ENCODE results near the gene SHANK1.

The SHANK1 gene

DNA sequence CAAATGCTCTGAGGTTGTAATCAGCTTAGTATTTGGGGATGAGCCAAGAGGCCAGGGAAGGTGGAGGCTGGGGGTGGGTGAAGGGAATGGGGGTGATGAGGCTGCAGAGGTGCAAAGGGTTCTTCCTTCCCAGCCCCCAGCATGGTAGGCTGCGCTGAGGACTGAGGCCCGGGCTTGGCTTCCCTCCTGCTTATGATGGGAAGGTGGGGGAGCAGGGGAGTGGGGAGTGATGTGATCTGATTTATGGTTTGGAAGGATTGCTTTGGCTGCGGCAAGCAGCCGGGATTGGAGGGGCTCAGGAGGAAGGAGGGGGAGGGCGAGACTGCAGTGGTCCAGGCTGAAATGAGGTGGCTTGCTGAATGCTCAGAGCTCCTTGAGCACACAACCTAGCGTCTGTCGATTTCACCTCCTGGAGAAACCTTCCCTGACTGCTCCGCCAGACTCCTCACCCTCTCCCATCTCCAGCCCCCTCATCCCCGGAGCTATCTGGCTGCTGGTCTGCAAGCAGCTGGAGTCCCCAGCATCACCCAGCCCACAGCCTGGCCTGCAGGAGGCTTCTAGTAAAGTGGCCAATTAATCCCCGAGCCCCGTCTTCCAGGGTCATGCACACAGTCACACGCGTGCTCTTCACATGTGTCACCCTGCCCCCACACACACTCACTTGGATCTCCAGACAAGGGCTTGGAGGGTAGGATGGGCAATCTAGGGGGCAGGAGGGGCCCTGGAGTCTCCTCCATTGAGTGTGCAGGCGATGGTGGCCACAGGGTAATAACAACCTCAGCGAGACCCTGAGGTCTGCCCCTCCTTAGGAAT is 2.8 kb upstream of the SHANK1 start:
- Mint-ChIP-seq H3K36me3 (ENCODE audit: low read depth) (peaks cover 5% of the 10 kb centered on the region), H3K27me3 (peaks cover 74% of the 10 kb centered on the region), H3K9me3 (no peaks in the 10 kb centered on the region), H3K27ac (no peak overlapping the region), H3K4me3 (no peak overlapping the region), H3K4me1 (ENCODE audit: low read depth) (peaks cover 27% of the 10 kb centered on the region)
- DNase-seq: no peak

DNA sequence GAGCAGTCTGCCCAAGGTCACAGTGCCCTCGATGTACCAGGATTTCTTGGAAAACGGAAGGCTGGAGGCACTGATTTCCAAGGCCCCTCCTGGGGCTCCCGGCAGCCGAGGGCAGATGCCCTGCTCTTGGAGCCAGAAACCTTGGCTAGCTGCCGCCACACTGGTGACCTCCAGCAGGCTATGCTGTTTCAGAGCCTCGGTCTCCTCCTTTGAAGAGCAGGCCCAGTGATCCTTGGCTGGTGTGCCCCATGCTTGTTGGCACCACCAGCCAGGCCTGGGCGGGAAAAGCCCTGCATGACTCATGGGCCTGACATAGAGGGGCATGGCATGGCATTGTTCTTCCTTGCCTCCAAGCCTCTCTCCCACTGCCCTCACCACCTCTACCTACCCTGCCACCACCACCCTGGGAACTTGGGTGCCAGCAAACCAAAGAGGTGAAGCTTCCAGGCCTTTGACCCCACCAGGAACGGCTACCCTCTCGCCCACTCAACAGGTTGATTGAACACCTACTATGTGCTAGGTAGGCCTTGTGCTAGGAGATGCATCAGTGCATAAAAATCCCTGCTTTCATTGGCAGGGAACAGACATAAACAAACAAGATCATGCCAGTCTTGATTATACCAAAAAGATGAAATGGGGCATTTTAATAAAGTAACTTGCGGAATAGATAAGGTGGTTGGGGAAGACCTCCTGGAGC is 2.0 kb upstream of the SHANK1 start:
- H3K27me3 Mint-ChIP-seq: peaks cover 71% of the 10 kb centered on the region
- H3K27ac Mint-ChIP-seq: no peak overlapping the region
- peaks cover 5% of the 10 kb centered on the region for H3K36me3 Mint-ChIP-seq (ENCODE audit: low read depth)
- H3K4me1 Mint-ChIP-seq (ENCODE audit: low read depth): peaks cover 24% of the 10 kb centered on the region
- DNase-seq: no peak
- no peaks in the 10 kb centered on the region for H3K9me3 Mint-ChIP-seq
- no peak overlapping the region for H3K4me3 Mint-ChIP-seq

DNA sequence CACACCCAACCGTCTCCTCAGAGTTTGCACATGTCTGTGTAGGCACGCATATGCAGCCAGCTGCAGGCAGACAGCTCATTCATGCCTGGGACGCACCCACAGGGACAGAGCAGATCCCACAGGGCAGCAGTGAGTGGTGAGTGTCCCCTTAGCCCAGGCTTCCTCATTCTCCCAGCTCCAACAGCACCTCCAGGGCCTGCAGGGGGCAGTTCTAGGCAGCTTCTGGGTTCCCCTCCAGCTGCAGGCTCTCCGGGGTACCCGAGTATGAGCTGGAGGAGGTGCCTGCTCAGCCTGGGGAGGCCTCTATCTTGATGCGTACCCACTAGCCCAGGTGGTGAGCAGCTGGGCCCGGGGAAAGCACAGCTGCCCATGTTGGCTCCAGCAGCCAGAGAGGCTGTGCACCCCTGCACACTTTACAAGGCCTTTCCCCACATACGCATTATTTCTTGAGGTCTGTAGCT is 1.3 kb upstream of the SHANK1 start:
- no peak for DNase-seq
- H3K4me3 Mint-ChIP-seq: no peak overlapping the region
- H3K4me1 Mint-ChIP-seq (ENCODE audit: low read depth): peaks cover 21% of the 10 kb centered on the region
- peaks cover 71% of the 10 kb centered on the region for H3K27me3 Mint-ChIP-seq
- H3K27ac Mint-ChIP-seq: no peak overlapping the region
- H3K36me3 Mint-ChIP-seq (ENCODE audit: low read depth): peaks cover 5% of the 10 kb centered on the region
- H3K9me3 Mint-ChIP-seq: no peaks in the 10 kb centered on the region

DNA sequence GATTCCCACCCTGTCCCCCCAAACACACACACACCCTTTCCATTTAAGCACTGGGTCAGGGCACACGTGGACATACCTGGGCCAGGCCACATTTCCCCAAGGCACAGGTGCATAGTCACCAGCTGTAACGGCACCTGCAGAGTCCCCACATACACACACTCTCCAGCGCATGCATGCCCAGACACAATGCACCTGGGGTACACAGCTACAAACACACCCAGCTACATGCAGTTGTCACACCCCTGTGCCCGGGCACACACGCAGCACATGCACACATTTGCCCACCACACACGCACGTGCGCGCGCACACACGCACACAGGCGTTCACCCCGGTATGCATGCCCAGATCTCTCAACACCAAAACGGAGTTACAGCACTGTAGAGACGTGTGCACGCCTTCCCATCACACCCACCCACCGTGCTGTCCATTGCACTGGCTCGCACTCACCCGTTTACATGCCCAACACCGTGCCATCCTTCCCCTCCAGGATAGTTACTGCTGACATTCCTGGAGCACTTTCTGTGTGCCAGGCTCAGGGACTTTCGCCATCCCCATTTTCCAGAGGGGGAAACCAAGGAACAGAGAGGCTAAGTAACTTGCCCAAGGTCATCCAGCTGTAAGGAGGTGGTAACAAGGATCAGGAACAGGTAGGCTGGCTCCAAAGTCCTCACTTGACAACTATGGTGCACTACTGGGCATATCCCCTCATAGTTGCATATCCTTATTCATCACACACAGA is 749 bp upstream of the SHANK1 start:
- no peak for DNase-seq
- no peak overlapping the region for H3K4me3 Mint-ChIP-seq
- H3K36me3 Mint-ChIP-seq (ENCODE audit: low read depth): peaks cover 2% of the 10 kb centered on the region
- H3K27me3 Mint-ChIP-seq: peaks cover 71% of the 10 kb centered on the region
- no peaks in the 10 kb centered on the region for H3K9me3 Mint-ChIP-seq
- no peak overlapping the region for H3K27ac Mint-ChIP-seq
- peaks cover 15% of the 10 kb centered on the region for H3K4me1 Mint-ChIP-seq (ENCODE audit: low read depth)

DNA sequence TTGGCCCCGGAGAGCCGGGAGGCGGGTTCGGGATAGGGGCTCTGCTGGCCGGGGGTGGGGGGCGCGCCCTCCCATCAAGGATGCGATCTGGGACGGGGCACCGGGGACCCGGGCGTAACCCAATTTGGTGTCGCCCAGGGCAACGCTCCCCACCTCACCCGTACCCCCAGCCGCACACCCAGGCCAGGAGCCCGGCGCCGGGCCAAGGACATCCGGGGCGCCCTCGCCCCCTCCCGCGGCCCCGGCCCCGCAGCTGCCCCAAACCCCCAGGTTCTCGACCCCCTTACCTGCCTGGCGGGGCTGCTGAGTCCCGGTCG is 525 bp downstream of the SHANK1 start:
- no peak overlapping the region for H3K4me3 Mint-ChIP-seq
- no peaks in the 10 kb centered on the region for H3K36me3 Mint-ChIP-seq (ENCODE audit: low read depth)
- peaks cover 10% of the 10 kb centered on the region for H3K4me1 Mint-ChIP-seq (ENCODE audit: low read depth)
- H3K9me3 Mint-ChIP-seq: no peaks in the 10 kb centered on the region
- DNase-seq: no peak
- H3K27me3 Mint-ChIP-seq: peaks cover 72% of the 10 kb centered on the region
- no peak overlapping the region for H3K27ac Mint-ChIP-seq

DNA sequence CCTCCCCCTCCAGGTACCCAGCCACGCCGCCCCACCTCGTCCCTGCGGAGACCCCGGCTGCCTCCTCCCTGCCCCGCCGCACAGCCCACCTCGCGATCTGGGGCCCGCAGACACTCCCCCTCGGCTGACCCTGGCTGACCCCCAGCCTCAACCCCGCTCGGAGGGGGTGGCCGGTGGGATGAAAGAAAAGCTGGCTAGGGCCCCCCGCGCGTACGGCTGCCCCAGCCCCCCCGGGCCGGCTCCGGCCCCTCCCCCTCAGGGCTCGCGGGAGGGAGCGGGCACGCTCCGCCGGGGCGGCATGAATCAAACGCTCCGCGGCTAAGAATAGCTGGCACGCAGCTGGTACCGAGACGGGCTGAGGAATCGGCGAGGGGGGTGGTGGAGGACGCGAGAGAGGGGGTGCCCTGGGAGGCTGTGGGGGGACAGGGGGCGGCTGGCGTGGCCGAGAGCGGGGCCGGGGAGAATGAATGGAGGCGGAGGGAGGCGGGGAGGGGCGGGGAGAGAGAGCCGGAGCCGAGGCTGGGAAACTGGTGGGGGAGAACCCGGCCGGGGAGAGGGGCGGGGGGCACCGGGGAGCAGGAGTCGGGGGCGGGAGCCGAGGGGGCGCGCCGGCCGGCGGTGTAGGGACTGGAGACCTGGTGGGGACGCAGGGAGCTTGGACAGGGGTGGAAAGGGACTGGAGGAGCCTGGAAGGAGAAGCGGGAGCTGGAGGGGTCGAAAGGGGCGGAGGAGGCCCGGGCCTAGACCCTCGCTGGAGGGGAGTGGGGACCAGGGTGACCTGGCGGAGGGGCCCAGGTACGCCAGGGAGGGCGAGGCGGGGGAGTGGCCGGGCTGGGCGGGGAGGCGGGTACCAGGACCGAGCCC is 1.1 kb downstream of the SHANK1 start:
- no peak overlapping the region for H3K4me3 Mint-ChIP-seq
- no peaks in the 10 kb centered on the region for H3K9me3 Mint-ChIP-seq
- no peak overlapping the region for H3K27ac Mint-ChIP-seq
- H3K27me3 Mint-ChIP-seq: peaks cover 72% of the 10 kb centered on the region
- DNase-seq: peak; percentile 48
- peaks cover 10% of the 10 kb centered on the region for H3K4me1 Mint-ChIP-seq (ENCODE audit: low read depth)
- no peaks in the 10 kb centered on the region for H3K36me3 Mint-ChIP-seq (ENCODE audit: low read depth)

DNA sequence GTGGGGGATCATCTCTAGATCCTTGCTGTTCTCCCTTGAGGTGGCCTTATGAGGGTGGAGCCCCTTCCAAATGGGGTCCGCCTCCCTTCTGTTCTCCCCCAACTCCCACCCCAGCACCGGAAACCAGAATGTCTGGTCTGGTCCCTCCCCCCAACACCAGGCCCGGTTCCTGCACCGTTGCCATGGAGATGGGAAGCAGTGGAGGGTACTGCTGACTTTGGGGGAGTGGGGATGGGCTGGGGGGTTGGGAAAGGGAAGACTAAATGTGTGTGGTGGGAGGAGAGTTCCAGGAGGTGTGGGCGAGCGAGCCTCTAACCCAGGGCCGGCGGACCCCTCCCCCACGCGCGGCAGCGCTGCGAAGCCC is 1.7 kb downstream of the SHANK1 start:
- Mint-ChIP-seq H3K36me3 (ENCODE audit: low read depth) (no peaks in the 10 kb centered on the region), H3K4me1 (ENCODE audit: low read depth) (peaks cover 16% of the 10 kb centered on the region), H3K9me3 (no peaks in the 10 kb centered on the region), H3K4me3 (no peak overlapping the region), H3K27me3 (peaks cover 72% of the 10 kb centered on the region), H3K27ac (no peak overlapping the region)
- no peak for DNase-seq

DNA sequence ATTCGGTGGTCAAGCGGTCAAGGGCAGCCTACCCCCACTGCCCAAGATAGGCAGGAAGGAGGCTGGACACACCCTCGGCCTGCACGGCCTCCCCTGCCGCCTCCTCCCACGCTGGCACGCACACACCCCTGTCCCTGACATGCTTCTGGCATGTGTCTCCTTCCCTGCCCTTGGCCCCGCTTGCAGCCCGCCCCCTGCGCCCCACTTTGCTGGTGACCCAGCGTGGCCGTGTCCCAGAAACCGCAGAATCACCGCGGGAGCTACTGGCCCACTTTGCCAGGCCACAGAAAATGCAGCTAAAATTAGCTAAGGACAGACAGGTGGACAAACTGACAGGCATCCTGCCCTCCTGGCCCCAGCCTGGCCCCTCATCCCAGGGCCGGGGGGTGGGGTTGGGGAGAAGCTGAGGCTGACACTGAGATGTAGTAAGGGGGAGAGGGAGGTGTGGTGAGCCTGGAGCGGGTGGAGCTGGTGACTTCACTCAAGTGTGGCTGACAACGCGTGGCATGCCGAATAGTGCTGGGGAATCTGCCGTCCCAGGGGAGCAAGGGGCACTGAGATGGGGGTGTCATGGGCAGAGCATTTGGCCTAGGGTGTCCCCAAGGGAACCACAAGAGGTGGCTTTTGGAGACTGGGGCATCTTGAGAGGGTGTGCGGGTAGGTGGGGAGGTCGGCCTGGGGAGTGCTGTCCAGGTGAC is 2.4 kb downstream of the SHANK1 start:
- no peak for DNase-seq
- Mint-ChIP-seq H3K27me3 (peaks cover 71% of the 10 kb centered on the region), H3K36me3 (ENCODE audit: low read depth) (no peaks in the 10 kb centered on the region), H3K4me3 (no peak overlapping the region), H3K4me1 (ENCODE audit: low read depth) (peaks cover 18% of the 10 kb centered on the region), H3K27ac (no peak overlapping the region), H3K9me3 (no peaks in the 10 kb centered on the region)

DNA sequence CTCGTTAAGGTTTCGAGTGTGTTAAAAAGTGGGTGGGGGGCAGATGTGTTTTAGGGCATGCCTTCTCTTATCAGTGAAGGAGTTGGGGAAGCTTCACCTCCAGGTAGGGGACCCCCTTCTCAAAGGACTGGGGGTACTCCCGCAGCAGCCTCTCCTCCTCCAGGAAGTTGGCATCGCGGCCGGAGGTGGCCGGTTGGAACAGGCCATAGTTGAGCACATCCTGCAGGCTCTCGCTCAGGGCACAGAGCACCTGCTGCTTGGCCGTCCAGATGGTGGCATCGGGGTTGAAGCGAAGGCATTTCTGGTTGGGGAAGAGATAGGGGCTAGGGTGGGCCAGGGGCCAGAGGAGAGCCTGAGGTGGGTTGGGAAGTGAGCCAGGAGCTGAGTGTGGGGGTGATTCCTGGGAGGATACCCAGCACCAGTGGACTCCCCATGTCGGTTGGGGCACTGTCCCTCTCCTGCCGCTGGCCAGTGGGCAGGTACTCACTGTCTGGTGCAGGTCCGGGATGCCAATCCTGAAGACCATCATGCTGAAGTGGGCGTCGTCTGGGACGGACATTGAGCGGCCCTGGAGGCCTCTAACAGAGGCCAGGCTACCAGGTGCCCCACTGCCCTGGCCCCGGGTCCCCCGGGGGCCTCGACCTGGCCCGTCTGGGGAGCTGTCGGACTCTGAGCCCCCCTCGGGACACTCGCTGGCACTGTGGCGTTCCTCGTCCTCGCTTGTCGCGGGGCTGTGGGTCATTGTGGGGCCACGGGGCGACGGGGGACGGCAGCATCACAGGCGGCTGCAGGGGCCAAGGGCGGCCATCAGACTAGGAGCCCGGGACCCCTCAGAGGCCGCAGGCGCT is 3.2 kb downstream of the SHANK1 start:
- no peak overlapping the region for H3K4me3 Mint-ChIP-seq
- peaks cover 18% of the 10 kb centered on the region for H3K4me1 Mint-ChIP-seq (ENCODE audit: low read depth)
- H3K27ac Mint-ChIP-seq: no peak overlapping the region
- no peaks in the 10 kb centered on the region for H3K9me3 Mint-ChIP-seq
- H3K36me3 Mint-ChIP-seq (ENCODE audit: low read depth): no peaks in the 10 kb centered on the region
- H3K27me3 Mint-ChIP-seq: peaks cover 67% of the 10 kb centered on the region
- DNase-seq: no peak

DNA sequence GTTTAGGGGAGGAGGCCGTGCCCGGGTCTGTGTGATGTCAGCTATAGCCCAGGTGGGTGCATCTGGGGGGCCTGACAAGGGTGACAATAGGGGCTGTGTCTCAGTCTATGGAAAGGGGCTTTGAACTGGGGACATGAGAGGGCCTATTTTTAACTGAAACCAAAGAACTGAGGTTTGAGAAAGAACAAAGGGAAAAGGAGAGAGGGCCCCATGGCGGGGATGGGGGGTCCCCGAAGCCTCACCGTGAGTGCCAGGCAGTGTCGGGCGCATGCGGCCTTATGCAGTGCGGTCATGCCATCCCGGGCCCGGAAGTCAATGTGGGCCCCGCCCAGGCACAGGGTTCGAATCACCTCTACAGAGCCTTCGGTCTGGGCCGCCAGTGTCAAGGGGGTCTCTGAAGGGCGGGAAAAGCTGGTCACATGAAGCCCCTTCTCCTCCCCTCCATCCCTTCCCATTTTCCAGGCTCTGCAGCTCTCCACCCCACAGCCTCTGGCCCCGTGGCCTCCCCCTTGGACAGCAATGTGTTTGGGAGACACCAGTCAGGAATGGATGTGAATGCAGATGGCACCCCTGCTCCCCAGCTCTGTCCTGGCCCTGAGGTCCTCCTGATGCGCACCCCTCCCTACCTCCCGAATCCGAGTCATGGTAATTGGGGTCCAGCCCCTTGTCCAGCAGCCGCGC is 5.9 kb downstream of the SHANK1 start:
- Mint-ChIP-seq H3K4me1 (ENCODE audit: low read depth) (peaks cover 16% of the 10 kb centered on the region), H3K27ac (no peak overlapping the region), H3K36me3 (ENCODE audit: low read depth) (no peaks in the 10 kb centered on the region), H3K9me3 (no peaks in the 10 kb centered on the region), H3K27me3 (peaks cover 61% of the 10 kb centered on the region), H3K4me3 (no peak overlapping the region)
- no peak for DNase-seq

DNA sequence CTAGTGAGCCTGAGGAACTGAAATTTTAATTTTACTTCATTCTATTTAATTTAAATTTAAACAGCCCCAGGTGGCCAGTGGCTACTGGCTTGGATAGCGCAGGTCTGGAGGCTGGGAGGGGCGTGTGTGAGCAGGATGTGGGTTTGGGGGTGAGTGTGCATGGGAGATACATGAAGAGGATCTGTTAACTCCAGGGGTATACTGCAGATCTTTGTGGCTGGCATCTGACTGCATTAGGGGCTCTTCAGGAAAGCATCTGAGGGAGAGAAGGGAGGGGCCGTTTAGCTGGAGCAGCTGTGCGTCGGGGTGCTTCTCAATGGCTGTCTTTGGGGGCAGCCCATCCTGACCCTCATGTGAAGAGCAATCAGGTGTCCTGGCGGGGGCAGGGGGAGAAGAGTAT is 6.8 kb downstream of the SHANK1 start:
- H3K4me1 Mint-ChIP-seq (ENCODE audit: low read depth): peaks cover 16% of the 10 kb centered on the region
- H3K9me3 Mint-ChIP-seq: no peaks in the 10 kb centered on the region
- no peak overlapping the region for H3K4me3 Mint-ChIP-seq
- H3K27ac Mint-ChIP-seq: no peak overlapping the region
- H3K36me3 Mint-ChIP-seq (ENCODE audit: low read depth): no peaks in the 10 kb centered on the region
- peaks cover 61% of the 10 kb centered on the region for H3K27me3 Mint-ChIP-seq
- DNase-seq: no peak

DNA sequence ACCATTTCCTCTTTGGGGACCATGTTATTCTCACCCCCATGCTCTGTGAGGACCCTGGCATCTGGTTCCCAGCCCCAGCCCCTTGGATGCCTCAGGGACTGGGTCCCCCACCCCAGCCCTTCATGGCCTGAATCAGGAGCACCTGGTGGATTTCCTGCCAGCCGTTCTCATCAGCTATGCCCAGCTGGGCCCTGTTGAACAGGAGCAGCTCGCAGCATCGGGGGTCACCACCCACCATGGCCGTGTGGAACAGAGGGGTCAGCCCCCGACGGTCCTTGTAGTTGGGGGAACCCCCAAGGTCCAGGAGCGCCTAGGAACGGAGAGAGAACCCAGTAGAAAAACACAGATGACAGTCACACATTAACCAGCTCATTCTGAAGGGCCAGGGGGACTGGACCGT is 7.8 kb downstream of the SHANK1 start:
- H3K27ac Mint-ChIP-seq: no peak overlapping the region
- H3K4me3 Mint-ChIP-seq: no peak overlapping the region
- no peak for DNase-seq
- peaks cover 51% of the 10 kb centered on the region for H3K27me3 Mint-ChIP-seq
- H3K4me1 Mint-ChIP-seq (ENCODE audit: low read depth): peaks cover 12% of the 10 kb centered on the region
- no peaks in the 10 kb centered on the region for H3K9me3 Mint-ChIP-seq
- no peaks in the 10 kb centered on the region for H3K36me3 Mint-ChIP-seq (ENCODE audit: low read depth)

DNA sequence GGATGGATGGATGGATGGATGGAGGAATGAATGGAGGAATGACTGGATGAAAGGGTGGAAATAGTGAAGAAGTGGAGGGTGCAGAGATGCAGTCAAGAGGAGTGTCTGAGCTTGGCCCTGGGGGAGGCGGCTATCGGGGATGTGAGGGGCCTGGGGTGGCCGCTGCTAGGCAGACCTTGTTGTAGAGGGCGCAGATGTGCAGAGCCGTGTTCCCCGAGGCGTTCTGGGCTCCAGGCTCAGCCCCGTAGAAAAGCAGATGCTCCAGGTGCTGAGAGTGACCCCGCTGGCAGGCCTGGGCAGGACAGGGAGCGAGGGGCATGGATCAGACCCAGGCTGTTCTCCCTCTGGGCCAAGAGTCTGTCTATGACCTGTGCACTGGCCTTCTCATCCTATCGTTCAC is 8.4 kb downstream of the SHANK1 start:
- Mint-ChIP-seq H3K4me3 (no peak overlapping the region), H3K36me3 (ENCODE audit: low read depth) (no peaks in the 10 kb centered on the region), H3K27ac (no peak overlapping the region), H3K27me3 (peaks cover 51% of the 10 kb centered on the region), H3K9me3 (no peaks in the 10 kb centered on the region), H3K4me1 (ENCODE audit: low read depth) (peaks cover 12% of the 10 kb centered on the region)
- DNase-seq: no peak
